GM21825 (cell line): Measurements from ENCODE around the gene ACVRL1.

ENCODE experiments used
- ATAC-seq: cut with Tn5 transposase; IDR thresholded peaks from one replicate; pipeline ENCODE4 v1.9.1; 2021; ENCODE audit warnings: mild to moderate bottlenecking, moderate library complexity; ENCODE audit not compliant: unreplicated experiment

Gene ACVRL1

DNA sequence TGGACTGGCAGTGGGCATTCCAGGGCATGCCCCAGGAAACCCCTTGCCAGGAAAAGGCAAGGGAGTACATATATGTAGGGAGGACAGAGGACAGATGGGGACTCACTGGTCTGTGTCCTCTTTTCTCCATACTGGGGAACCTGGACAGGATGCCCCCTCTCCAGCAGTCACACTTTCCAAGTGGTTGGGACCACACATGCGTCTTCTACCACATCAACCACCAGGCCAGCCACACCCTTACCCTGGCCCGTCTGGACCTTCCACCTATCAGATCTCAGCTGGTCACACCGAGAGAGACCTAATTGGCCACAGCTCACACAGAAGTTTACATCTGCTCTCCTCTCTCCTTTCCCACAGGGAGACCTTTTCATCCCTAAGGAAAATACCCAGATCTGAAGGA, 11.1 kb upstream of the ACVRL1 start:
- no peak for ATAC-seq

DNA sequence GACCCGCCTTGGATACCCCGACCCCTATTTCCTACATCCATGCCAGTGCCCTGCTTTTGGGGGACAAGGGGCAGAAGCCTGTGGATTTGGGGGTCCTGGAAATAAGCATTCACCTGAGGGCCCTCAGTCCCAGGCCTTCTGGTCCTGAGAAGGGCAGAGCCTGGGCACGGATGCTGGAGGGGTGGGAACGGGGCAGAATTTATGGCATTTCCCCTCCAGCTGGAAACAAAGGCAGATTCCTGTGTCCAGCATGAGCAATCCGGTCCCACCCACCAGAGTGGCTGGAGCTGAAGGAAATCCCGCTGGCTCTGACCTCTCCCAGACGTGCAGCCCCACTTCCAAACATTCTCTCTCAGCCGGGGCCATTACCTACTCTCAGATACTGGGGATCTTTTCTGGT, 10.1 kb upstream of the ACVRL1 start:
- ATAC-seq = no peak

DNA sequence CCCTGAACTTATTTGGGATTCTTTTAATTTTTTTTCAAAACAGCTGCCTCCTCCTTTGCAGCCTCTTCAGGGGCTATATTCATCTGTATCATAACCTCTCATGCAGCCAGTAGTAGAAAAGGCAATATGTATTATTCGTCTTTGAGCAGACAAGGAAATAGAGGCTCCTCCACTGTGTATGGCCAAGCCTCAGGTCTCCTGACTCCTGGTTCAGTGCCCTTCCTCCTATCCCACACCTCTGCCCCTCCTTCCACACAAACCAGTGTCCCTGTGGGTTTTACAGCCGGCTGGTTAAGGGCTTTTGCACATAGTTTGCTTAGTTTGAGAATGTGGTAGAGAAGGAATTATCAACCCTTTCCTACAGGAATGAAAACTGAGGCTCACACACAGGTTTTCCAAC, 8.8 kb upstream of the ACVRL1 start:
- ATAC-seq = no peak

DNA sequence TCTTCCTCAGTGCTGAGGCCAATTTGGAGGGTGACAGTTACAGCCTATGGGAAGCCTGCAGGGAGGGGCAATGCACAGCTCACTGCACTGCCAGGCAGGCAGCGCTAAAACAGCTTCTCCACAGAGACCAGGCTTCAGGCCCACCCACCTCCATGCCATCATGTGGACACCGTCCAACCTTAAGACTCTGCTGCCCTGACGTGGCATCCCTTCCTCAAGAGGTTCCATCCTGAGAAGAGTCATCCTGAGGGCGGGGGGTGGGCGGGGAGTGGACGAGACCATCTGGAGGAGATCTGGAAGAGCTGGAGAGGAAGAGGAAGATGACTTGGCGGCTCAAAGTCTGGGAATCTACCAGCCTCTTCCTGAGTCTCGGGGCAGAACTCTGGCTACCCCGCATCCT, 8.4 kb upstream of the ACVRL1 start:
- ATAC-seq = no peak

DNA sequence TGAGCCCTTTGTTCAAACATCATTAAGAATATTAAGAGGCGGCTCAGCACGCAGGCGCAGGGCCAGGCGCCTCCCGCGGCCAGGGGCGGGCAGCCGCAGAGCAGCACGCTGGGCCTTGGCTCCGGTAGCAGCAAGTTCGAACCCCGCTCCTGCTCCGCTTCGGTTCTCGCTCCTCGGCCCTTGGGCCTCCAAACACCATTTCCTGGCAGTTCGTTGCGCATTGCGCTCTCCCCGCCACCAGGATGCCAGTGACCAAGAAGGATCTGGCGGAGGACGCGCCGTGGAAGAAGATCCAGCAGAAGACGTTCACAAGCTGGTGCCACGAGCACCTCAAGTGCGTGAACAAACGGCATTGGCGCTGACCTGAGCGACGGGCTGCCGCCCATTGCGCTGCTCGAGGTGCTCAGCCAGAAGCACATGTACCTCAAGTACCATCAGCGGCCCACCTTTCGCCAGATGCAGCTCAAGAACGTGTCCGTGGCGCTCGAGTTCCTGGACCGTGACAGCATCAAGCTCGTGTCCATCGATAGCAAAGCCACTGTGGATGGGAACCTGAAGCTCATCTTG, 6.9 kb upstream of the ACVRL1 start:
- no peak for ATAC-seq

DNA sequence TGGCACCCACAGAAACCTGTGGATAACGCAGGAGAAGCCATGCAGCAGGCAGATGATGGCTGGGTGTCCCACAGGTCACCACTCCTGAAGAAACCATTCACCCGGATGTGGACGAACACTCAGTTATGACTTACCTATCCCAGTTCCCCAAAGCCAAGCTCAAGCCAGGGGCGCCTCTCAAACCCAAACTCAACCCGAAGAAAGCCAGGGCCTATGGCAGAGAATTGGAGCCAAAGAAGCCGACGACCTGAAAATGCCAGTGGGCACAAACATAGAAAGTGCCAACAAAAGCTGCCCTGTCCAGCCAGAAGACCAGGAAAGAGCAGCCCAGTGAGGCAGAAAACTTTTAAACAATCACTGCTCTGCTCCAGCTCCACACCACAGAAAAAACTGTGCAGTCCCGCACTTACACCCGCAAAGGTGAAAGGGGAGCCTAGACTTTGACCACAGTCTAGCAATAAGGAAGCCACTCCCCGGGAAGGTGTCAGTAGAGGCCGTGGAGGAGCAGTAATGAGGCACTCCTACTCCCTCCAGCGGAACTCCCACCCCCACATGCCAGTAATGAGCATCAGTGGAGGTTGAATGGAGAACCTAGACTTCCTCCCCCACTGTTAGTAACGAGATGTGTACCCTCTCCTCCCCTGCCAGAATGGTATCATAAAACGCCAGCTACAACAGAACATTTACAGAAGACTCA, 6.0 kb upstream of the ACVRL1 start:
- ATAC-seq = no peak

DNA sequence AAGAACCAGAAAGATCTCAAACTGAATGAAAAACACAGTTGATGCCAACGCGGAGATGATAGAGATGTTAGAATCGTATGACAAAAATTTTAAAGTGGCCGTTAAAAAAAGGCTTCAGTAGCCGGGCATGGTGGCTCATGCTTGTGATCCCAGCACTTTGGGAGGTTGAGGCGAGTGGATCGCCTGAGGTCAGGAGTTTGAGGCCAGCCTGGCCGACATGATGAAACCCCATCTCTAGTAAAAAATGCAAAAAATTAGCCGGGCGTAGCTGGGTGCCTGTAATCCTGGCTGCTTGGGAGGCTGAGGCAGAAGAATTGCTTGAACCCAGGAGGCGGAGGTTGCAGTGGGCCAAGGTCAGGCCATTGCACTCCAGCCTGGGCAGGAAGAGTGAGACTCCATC, 5.4 kb upstream of the ACVRL1 start:
- ATAC-seq = no peak

DNA sequence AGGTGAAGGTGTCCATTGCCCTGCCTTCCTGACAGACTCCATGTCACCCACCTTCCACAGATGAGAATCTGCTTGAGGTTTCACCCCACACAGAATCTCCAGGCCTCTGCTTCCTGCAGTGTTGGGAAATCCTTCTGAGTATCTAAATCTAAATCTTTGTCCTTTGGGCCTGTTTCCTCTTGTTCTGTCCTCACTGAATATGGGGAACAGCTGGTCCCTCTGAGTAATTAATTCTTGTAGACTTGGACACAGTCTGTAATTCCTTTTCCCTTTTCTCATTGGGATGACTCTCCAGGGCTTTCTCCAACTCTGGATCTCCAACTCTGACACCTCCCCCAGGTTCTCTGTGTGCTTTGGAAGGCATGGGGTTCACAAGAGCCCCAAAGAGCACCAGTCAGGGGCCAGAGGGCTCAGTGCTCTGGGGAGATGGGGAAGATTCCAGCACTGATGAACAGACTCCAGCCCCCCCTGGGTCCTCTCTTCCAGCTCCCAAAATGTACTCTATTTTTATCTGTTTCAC, 2.3 kb upstream of the ACVRL1 start:
- ATAC-seq = no peak

DNA sequence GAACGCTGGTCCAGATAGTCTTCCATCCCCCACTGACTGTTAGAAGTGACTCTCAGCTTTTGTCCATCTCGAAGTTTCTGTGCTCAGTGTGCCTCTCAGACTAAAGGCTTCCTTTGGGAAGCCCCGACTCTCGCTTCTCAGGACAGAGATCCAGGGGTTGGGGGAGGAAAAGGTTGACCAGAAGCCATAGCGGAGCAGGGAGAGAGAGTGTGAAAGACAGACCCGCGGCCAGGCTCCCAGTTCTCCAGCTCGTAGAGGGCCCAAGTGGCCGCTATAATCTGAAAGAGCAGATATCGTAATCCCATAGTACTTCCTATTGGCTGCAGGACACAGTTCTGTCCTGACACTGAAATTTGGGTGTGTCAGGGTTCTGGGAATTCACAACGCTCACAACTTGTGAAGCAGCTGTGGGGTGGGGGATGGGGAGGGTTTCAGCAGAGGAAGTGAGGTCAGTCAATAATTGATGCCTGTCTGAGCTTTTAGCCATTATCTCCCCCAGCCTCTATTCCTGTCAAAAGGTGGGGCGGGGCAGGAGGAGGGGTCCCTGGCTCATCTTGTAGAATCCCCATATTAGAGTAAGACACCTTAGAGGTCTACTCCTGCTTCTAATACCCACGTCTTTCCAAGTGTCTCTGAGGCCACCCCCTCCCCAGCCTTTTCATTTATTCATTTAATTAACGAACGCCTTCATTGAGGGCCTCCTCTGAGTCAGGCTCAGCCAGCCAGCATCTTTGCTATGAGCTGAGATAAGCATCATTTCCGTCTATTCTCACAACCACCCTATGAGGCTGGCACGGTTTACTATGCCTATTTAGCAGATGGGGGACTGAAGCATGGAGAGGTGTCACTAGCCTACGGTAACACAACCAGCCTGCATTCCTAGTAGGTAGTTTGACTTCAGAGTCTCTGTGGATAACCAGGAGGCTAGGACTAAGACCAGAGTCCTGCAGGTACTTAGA, 1.6 kb upstream of the ACVRL1 start:
- no peak for ATAC-seq

DNA sequence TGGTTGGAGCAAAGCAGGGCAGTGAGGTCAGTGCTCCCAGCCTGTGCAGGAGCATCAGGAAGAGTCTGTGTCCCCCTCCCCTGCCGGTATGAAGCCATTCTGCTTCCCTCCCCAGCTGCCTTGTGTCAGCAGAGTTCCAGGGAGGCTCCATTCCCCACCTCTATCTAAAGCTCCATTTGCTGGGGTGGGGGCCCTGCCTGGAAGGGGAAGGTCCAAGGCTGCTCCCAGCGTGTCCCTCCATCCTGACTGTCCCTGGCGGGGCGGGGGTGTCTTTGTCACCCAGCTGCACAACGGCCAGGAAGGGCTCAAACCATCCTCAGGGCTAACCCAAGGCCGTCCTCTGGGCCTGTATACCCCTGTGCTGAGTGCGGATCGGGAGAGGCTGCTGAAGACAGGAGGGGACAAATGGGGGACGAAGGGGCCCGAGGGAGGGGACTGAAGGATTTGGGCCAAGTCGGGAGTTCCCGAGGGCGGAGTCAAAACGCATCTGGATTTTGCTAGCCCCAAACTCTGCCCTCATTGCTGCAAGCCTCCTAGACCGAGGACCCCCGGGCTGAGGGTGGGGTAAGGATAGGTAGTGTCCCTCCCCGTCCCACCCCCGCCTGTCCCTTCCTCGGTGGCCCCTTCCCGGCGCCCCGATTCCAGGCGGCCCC, 748 bp upstream of the ACVRL1 start:
- ATAC-seq = no peak

DNA sequence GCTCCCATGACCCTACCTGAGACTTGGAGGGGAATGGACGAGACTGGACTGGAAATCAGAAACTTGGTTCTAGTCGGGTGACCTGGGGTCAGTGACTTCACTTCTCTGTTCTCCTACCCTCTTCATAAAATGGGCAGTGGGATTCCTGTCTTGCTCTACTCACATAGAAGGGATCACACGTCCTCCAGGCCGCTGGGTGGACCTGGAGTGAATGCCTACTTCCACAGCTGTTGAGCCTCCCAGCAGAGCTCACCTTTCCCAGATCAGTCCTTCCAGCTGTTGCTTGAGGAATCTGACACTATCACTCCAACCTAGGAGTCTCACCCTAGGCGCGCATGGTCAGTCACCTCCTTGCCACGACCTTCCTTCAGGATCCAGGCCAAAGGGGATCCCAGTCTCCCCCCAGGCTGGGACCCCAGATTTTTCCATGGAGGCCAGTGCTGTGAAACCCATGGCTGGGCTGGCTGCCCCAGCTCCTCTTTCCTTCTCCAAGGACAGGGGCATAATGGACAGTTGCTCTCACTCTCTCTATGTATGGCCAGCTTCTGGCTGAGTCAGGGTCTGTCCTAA, 637 bp downstream of the ACVRL1 start:
- no peak for ATAC-seq

DNA sequence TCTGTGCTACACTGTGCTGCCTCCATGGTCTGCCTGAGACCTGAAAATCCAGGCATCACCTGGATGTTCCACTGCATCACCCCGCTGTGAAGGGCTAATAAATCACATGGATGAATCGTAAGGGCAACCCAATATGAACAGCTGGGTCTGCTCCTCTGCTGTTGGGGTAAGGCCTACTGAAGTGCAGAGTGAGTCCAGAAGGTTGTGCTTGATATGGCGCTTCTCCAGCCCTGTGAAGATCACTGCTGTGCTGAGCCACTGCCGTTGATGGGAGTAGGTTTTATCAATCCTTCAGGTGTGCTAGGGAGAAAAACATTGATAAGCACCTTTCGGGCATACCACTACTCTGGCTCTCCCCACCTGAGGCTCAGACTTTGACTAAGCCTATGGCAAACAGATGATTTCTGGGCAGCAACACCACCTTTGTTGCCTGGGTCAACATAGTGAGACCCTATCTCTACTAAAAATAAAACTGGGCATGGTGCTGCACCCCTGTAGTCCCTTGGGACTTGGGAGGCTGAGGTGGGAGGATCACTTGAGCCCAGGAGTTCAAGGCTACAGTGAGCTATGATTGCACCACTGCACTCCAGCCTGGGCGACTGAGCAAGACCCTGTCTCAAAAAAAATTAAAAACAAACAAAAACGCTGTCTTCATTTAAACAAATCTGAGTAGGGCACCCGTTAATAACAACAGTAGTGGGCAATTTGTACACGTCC, 1.7 kb downstream of the ACVRL1 start:
- ATAC-seq = no peak

DNA sequence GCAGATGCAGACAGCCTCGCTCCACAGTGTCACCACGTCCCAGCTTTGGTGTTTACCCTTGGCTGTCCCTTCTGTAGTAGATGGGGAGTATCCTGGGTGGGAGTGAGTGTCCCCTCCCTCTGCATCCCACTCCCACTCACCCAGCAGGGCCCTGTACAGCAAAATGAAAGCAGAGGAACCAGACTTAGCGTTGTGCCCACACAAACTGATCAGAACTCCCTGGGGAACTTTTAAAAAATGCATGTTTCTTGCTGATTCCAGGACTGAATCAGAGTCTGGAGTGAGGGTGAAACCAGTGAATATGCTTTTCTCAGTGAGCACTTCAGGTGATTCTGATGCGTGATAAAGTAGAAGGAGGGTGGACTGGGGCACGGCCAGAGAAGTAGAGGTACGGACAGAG, 2.9 kb downstream of the ACVRL1 start:
- no peak for ATAC-seq

DNA sequence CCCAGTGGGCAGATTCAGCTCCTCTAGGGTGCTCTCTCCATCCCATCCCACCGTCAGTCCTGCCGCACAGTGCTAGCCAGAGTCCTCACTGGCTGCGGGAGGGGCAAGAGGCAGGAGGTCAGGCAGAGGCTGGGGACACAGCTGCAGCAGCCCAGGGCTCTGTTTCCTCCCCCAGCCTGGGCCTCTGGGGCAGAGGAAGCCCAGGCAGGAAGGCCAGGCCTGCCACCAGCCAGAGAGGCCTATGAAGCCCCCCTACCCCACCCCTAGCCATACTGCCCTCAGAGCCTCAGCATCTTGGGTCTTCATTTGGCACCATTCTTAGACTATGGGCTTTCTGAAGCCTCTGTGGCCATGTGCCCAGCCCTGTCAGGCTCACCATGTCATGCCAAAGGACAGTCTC, 3.4 kb downstream of the ACVRL1 start:
- no peak for ATAC-seq

DNA sequence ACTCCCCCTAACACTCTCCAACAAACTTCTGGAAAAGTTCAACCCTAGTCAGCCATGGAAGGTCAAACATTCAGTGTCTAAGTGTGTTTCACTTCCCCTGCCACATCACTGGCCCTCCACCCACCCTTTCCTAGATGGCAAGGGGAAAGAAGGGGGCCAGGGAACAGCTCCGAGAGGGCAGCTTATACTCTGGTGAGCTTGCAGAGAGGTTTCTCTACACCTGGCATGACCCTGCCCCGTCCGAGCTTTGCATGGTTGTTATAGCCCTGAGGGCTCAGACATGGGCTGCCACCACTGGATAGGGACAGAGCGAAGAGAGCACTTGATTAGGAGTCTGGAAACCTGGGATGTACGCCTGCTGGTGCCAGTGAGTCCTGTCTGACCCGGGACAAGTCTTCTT, 4.0 kb downstream of the ACVRL1 start:
- no peak for ATAC-seq

DNA sequence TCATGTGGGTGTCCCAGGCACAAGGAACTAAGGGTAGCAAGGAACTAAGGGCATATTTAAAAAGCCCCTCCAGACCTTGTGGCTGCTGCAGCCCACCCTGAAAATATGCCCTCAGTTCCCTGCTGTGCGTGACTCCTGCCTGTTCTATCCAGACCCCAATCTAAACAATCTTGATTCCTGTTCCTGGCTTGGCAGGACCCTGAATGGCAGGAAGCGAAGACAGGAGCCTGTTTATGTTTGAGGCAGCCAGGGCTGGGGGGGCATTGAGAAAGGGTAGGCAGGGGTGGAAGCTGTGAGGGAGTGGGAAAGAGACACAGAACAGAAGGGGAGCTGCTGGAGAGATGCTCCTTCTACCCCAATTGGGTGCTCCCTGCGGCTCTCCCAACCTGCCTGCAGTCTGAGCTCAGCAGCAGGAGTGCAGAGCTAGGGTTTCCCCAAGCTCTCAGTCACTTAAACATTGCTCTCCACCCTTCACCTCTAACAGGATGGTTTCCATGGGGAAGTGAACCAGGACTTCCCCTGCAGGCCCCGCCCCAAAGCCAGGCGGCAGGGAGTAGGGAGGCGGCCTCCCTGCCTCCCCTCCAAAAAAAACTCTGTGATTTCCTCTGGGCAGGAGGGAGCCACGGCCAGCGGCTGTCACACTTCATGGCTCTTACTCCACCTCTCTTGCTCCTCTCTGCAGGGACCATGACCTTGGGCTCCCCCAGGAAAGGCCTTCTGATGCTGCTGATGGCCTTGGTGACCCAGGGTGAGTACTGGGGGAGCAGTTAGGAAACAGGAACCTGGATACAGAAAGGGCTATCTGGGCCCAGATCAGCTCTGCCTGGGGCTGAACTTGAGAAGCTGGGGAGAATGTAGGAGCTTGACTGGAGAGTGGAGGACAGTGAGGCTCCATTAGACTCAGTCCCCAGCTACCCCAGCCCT, 4.7 kb downstream of the ACVRL1 start:
- ATAC-seq = no peak

DNA sequence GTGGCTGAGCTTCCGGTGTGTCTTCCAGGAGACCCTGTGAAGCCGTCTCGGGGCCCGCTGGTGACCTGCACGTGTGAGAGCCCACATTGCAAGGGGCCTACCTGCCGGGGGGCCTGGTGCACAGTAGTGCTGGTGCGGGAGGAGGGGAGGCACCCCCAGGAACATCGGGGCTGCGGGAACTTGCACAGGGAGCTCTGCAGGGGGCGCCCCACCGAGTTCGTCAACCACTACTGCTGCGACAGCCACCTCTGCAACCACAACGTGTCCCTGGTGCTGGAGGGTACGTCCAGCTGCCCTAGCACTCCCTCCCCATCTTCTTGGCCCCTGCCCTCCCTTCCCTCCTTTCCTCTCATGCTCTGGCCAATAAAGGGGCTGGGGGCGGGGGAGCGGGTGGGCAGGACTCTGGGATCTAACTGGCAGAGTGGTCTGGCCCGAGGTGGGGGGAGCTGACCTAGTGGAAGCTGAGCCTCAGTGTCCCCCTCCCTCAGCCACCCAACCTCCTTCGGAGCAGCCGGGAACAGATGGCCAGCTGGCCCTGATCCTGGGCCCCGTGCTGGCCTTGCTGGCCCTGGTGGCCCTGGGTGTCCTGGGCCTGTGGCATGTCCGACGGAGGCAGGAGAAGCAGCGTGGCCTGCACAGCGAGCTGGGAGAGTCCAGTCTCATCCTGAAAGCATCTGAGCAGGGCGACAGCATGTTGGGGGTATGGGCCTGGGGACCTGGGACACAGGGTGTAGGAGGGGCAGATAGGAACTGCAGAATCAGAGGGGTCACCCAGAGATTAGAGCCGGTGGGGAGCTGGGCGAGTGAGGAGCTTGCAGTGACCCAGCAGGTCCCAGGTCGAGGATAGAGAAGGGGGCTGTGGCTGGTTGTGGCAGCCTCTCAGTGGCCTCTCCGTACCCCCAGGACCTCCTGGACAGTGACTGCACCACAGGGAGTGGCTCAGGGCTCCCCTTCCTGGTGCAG, 6.0 kb downstream of the ACVRL1 start:
- no peak for ATAC-seq
